Measurements from ENCODE around the gene ARAP1.

DNA sequence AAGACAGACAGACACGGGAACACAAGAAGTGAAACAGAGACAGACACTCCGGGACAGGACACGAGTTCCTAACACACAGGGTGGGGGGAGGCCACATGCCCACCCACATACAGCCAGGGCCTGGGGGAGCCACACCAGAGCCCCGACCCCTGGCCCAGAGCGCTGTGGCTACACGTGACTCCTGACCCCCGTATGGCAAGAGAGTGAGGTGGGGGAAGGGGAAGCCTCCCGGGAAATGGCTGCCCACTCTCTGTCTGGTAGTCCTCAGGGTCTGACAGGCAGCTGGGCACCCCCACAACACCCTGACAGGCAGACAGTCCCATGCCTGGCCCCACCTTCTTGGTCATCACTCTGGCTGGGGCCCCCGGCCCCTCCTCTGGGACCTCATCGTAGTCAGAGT lies 39.4 kb downstream of the ARAP1 start:
- TF ChIP-seq, protein P1, sequence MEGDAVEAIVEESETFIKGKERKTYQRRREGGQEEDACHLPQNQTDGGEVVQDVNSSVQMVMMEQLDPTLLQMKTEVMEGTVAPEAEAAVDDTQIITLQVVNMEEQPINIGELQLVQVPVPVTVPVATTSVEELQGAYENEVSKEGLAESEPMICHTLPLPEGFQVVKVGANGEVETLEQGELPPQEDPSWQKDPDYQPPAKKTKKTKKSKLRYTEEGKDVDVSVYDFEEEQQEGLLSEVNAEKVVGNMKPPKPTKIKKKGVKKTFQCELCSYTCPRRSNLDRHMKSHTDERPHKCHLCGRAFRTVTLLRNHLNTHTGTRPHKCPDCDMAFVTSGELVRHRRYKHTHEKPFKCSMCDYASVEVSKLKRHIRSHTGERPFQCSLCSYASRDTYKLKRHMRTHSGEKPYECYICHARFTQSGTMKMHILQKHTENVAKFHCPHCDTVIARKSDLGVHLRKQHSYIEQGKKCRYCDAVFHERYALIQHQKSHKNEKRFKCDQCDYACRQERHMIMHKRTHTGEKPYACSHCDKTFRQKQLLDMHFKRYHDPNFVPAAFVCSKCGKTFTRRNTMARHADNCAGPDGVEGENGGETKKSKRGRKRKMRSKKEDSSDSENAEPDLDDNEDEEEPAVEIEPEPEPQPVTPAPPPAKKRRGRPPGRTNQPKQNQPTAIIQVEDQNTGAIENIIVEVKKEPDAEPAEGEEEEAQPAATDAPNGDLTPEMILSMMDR (IDR thresholded peaks at IDR 0.05), result no peak
- no peak for TF ChIP-seq POLR2A (IDR thresholded peaks at IDR 0.05)
